H1 (cell line): Measurements from ENCODE around the gene DAG1. TPM values are rescaled to one million over a fixed set of nuclear protein-coding genes. Genes with fewer than 3 reads are reported as not detected.
A peak's percentile ranks its signal among the peaks of the same experiment; 100 is the strongest.

Experiments
- BCL11A ChIP-seq, 2 experiments: IDR thresholded peaks; one replicate each; pipeline ENCODE4 v1.6.1; 2011; ENCODE audit warnings: low read depth in 2 of 2, low read length in 2 of 2, mild to moderate bottlenecking in 2 of 2
- HDAC6 ChIP-seq: IDR thresholded peaks from one replicate; pipeline ENCODE4 v1.7.1; 2012; ENCODE audit warnings: low read depth, mild to moderate bottlenecking, inconsistent platforms, low read length, moderate library complexity
- RXRA ChIP-seq: IDR thresholded peaks from 2 replicates; pipeline ENCODE4 v1.6.1; 2011; ENCODE audit warnings: low read depth, mild to moderate bottlenecking, low read length, moderate library complexity; ENCODE audit not compliant: insufficient read depth
- SRF ChIP-seq: IDR thresholded peaks from 2 replicates; pipeline ENCODE4 v1.6.1; 2011; ENCODE audit warnings: mild to moderate bottlenecking, low read depth, low read length, moderate library complexity
- SUZ12 ChIP-seq: fragments of 200-600 bp; sonication (generic); IDR thresholded peaks from 2 replicates; pipeline ENCODE4 v1.6.1; 2012; ENCODE audit warnings: mild to moderate bottlenecking, inconsistent platforms, low read length, moderate library complexity, mixed read lengths
- TBP ChIP-seq: IDR thresholded peaks from 2 replicates; pipeline ENCODE4 v1.6.1; 2011; ENCODE audit warnings: low read depth, low read length, improper control_type of control experiment
- ZNF274 ChIP-seq: IDR thresholded peaks from 2 replicates; pipeline ENCODE4 v1.7.0; 2012; ENCODE audit warnings: low read length, borderline replicate concordance; ENCODE audit errors: extremely low read depth
- polyA plus RNA-seq, 7 experiments: library from polyadenylated mRNA; depleted of rRNA in 3 of 7; stranded (reverse) in 5 of 7; unstranded in 2 of 7; fragments of >200 nt in 5 of 7; fragments of 200-250 nt in 2 of 7; gene quantifications; 1 replicate in 5 of 7; 2 replicates in 1 of 7; 4 replicates in 1 of 7; pipeline versions ENCODE4 v1.2.1 to v1.2.3, GENCODE V29; 2011 to 2013; ENCODE audit warnings: missing spikeins in 2 of 7, mixed read lengths in 2 of 7
- total RNA-seq: library from RNA; stranded (reverse); fragmentation: NEBNext Ultra II Directional; extraction: Animal tissue kit (Norgen Biotek cat#: 25700); gene quantifications from 2 replicates; pipeline ENCODE4 v1.2.1, GENCODE V29; 2021
- TF ChIP-seq, protein P1 (sequence below): fragments of 300-600 bp; sonication (generic); IDR thresholded peaks from 2 replicates; pipeline ENCODE4 v1.7.1; 2012; ENCODE audit warnings: low read length, moderate library complexity, mild to moderate bottlenecking, inconsistent platforms; ENCODE audit not compliant: insufficient replicate concordance

The DAG1 gene
- total and polyA plus RNA-seq, 2 of the 8 experiments (the other 6 are each of a cell fraction or from before 2014, with no cell fraction given), result 97.5 to 138 TPM

DNA sequence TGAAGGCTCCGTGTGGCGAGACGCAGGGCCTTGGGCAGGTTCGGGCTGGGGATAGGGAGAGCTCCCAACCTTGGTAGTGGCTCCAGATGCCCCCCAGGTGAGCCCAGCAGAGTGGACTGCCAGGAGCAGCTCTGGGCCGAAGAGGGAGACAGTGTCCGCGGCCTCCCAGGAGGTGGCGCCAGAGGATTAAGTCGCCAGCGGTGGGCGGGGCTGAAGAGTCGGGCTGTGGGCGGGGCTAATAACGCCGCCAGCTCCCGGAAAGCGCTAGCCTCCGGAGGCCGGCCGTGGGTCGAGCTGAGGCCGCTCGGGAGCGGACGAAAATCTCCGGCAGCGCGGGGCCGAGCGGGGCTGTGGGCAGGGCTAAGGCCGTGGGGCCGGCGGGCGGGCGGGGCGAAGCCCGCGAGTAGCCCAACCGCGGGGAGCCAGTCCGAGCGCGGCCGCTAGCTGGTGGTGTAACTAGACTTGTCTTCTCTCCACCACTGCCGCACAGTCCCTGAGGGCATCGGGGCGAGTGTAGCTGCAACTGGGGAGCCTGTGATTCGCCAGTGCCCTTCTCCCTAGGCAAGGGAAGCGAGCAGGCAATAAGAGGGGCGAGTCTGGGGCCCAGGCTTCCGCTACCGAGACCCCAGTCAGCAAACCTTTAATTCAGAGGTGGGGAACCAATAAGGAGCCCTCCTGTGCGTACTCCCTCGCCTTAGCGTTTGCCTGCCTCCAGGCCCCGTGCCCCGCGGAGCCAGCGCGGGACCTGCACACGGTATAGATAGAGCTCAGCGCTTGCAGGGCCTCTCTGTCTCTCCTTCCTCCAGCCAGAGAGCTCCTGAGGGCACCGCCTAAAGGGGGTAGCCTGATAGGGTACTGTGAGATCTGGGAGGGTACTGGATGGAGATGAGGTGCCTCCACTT is 69.8 kb downstream of the DAG1 start (continued):
- TF ChIP-seq, protein P1, sequence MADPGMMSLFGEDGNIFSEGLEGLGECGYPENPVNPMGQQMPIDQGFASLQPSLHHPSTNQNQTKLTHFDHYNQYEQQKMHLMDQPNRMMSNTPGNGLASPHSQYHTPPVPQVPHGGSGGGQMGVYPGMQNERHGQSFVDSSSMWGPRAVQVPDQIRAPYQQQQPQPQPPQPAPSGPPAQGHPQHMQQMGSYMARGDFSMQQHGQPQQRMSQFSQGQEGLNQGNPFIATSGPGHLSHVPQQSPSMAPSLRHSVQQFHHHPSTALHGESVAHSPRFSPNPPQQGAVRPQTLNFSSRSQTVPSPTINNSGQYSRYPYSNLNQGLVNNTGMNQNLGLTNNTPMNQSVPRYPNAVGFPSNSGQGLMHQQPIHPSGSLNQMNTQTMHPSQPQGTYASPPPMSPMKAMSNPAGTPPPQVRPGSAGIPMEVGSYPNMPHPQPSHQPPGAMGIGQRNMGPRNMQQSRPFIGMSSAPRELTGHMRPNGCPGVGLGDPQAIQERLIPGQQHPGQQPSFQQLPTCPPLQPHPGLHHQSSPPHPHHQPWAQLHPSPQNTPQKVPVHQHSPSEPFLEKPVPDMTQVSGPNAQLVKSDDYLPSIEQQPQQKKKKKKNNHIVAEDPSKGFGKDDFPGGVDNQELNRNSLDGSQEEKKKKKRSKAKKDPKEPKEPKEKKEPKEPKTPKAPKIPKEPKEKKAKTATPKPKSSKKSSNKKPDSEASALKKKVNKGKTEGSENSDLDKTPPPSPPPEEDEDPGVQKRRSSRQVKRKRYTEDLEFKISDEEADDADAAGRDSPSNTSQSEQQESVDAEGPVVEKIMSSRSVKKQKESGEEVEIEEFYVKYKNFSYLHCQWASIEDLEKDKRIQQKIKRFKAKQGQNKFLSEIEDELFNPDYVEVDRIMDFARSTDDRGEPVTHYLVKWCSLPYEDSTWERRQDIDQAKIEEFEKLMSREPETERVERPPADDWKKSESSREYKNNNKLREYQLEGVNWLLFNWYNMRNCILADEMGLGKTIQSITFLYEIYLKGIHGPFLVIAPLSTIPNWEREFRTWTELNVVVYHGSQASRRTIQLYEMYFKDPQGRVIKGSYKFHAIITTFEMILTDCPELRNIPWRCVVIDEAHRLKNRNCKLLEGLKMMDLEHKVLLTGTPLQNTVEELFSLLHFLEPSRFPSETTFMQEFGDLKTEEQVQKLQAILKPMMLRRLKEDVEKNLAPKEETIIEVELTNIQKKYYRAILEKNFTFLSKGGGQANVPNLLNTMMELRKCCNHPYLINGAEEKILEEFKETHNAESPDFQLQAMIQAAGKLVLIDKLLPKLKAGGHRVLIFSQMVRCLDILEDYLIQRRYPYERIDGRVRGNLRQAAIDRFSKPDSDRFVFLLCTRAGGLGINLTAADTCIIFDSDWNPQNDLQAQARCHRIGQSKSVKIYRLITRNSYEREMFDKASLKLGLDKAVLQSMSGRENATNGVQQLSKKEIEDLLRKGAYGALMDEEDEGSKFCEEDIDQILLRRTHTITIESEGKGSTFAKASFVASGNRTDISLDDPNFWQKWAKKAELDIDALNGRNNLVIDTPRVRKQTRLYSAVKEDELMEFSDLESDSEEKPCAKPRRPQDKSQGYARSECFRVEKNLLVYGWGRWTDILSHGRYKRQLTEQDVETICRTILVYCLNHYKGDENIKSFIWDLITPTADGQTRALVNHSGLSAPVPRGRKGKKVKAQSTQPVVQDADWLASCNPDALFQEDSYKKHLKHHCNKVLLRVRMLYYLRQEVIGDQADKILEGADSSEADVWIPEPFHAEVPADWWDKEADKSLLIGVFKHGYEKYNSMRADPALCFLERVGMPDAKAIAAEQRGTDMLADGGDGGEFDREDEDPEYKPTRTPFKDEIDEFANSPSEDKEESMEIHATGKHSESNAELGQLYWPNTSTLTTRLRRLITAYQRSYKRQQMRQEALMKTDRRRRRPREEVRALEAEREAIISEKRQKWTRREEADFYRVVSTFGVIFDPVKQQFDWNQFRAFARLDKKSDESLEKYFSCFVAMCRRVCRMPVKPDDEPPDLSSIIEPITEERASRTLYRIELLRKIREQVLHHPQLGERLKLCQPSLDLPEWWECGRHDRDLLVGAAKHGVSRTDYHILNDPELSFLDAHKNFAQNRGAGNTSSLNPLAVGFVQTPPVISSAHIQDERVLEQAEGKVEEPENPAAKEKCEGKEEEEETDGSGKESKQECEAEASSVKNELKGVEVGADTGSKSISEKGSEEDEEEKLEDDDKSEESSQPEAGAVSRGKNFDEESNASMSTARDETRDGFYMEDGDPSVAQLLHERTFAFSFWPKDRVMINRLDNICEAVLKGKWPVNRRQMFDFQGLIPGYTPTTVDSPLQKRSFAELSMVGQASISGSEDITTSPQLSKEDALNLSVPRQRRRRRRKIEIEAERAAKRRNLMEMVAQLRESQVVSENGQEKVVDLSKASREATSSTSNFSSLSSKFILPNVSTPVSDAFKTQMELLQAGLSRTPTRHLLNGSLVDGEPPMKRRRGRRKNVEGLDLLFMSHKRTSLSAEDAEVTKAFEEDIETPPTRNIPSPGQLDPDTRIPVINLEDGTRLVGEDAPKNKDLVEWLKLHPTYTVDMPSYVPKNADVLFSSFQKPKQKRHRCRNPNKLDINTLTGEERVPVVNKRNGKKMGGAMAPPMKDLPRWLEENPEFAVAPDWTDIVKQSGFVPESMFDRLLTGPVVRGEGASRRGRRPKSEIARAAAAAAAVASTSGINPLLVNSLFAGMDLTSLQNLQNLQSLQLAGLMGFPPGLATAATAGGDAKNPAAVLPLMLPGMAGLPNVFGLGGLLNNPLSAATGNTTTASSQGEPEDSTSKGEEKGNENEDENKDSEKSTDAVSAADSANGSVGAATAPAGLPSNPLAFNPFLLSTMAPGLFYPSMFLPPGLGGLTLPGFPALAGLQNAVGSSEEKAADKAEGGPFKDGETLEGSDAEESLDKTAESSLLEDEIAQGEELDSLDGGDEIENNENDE, result no peak
- TF ChIP-seq TBP (peak; percentile 49; the same call in 1 of the 2 replicates), SRF (no peak), BCL11A (IDR thresholded peaks at IDR 0.05; ENCODE audit: low read depth in 2 of 2, low read length in 2 of 2) (no peak), SUZ12 (no peak), RXRA (no peak), ZNF274 (no peak), HDAC6 (no peak)
